OCI-LY1 (cell line): ENCODE data around the gene CPSF3.

Source experiments
- H2AFZ ChIP-seq: fragments of 200-600 bp; sonication (generic), shearing (Covaris generic); 2 replicates; pipeline ENCODE4 v1.6.0; 2014; ENCODE audit warnings: antibody characterized with exemption, mild to moderate bottlenecking, low read length
- H3F3A ChIP-seq: fragments of 200-600 bp; sonication (generic), shearing (Covaris generic); 2 replicates; pipeline ENCODE4 v1.6.0; 2014; ENCODE audit warnings: mild to moderate bottlenecking, antibody characterized with exemption, low read length, moderate library complexity; ENCODE audit not compliant: insufficient read depth
- H3K27ac ChIP-seq: fragments of 200-600 bp; sonication (generic); 2 replicates; pipeline ENCODE4 v1.5.1; 2014; ENCODE audit warnings: low read length, mixed run types, mild to moderate bottlenecking, low read depth; ENCODE audit not compliant: poor library complexity, severe bottlenecking
- H3K27me3 ChIP-seq: fragments of 200-600 bp; sonication (generic); 2 replicates; pipeline ENCODE4 v1.6.0; 2014; ENCODE audit warnings: antibody characterized with exemption, mild to moderate bottlenecking, low read length, moderate library complexity; ENCODE audit not compliant: insufficient read depth
- H3K36me3 ChIP-seq: fragments of 200-600 bp; sonication (generic); 2 replicates; pipeline ENCODE4 v1.6.1; 2014; ENCODE audit warnings: mild to moderate bottlenecking, antibody characterized with exemption, low read length, moderate library complexity, mixed read lengths; ENCODE audit not compliant: insufficient read depth
- H3K4me1 ChIP-seq: fragments of 200-600 bp; sonication (generic); 2 replicates; pipeline ENCODE4 v1.5.1; 2014; ENCODE audit warnings: mild to moderate bottlenecking, low read length, moderate library complexity; ENCODE audit not compliant: insufficient read depth, severe bottlenecking
- H3K4me2 ChIP-seq: fragments of 200-600 bp; sonication (generic), shearing (Covaris generic); 2 replicates; pipeline ENCODE4 v1.6.1; 2014; ENCODE audit warnings: low read length
- H3K4me3 ChIP-seq: fragments of 200-600 bp; sonication (generic); 2 replicates; pipeline ENCODE4 v1.5.1; 2014; ENCODE audit warnings: low read length, low read depth, mild to moderate bottlenecking, mixed read lengths; ENCODE audit not compliant: poor library complexity, severe bottlenecking
- H3K79me2 ChIP-seq: fragments of 200-600 bp; shearing (Covaris generic); 2 replicates; pipeline ENCODE4 v1.6.1; 2016; ENCODE audit warnings: mixed run types, low read length, mixed read lengths; ENCODE audit not compliant: insufficient read depth
- H3K9ac ChIP-seq: fragments of 200-600 bp; sonication (generic), shearing (Covaris generic); 2 replicates; pipeline ENCODE4 v1.6.1; 2014; ENCODE audit warnings: mild to moderate bottlenecking, low read length, mixed read lengths
- H3K9me2 ChIP-seq: fragments of 200-600 bp; sonication (generic), shearing (Covaris generic); 2 replicates; pipeline ENCODE4 v1.6.1; 2014; ENCODE audit warnings: low read depth, mild to moderate bottlenecking, low read length, mixed read lengths
- H3K9me3 ChIP-seq: fragments of 200-600 bp; shearing (Covaris generic); 2 replicates; pipeline ENCODE4 v1.6.1; 2014; ENCODE audit warnings: low read length, mixed read lengths
- H4K20me1 ChIP-seq: fragments of 200-600 bp; sonication (generic), shearing (Covaris generic); 2 replicates; pipeline ENCODE4 v1.6.0; 2016; ENCODE audit warnings: mild to moderate bottlenecking, low read length; ENCODE audit not compliant: insufficient read depth
- EZH2 ChIP-seq: fragments of 200-600 bp; sonication (generic), shearing (Covaris generic); IDR thresholded peaks from 2 replicates; pipeline ENCODE4 v1.8.0; 2017; ENCODE audit warnings: borderline replicate concordance, mixed run types, mild to moderate bottlenecking, antibody characterized with exemption, low read length, moderate library complexity, mixed read lengths
- TF ChIP-seq, protein P1 (sequence below): fragments of 200-600 bp; sonication (generic), shearing (Covaris generic); IDR thresholded peaks from 2 replicates; pipeline ENCODE4 v1.5.1; 2017; ENCODE audit warnings: mild to moderate bottlenecking, antibody characterized with exemption, low read length, moderate library complexity, mixed read lengths

CPSF3 gene

DNA sequence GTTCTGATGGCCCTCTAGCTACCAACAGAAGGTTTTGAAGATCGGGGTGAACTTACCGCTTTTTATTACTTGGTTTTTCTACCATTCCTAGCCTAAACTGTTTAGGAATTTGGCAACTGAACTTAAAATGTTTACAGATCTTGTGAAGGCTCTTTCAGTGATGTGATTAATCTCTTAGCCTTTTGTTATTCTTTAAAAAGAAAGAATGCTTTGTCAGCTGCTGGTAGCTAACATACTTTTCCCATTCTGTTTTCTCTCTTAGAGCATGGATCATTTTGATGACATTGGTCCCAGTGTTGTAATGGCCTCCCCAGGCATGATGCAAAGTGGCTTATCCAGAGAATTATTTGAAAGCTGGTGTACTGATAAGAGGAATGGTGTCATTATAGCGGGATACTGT, 18.1 kb downstream of the CPSF3 start:
- Histone ChIP-seq H3K27me3 (no peaks in the 10 kb centered on the region), H3K27ac (no peak overlapping the region), H3K79me2 (no peaks in the 10 kb centered on the region), H4K20me1 (no peaks in the 10 kb centered on the region), H3K9me2 (no peaks in the 10 kb centered on the region), H2AFZ (no peak overlapping the region), H3K36me3 (peaks cover 87% of the 10 kb centered on the region), H3F3A (no peaks in the 10 kb centered on the region), H3K4me2 (no peak overlapping the region), H3K9me3 (no peaks in the 10 kb centered on the region), H3K9ac (no peak overlapping the region), H3K4me3 (no peak overlapping the region), H3K4me1 (no peaks in the 10 kb centered on the region)
- TF ChIP-seq EZH2: no peak
- TF ChIP-seq, protein P1, sequence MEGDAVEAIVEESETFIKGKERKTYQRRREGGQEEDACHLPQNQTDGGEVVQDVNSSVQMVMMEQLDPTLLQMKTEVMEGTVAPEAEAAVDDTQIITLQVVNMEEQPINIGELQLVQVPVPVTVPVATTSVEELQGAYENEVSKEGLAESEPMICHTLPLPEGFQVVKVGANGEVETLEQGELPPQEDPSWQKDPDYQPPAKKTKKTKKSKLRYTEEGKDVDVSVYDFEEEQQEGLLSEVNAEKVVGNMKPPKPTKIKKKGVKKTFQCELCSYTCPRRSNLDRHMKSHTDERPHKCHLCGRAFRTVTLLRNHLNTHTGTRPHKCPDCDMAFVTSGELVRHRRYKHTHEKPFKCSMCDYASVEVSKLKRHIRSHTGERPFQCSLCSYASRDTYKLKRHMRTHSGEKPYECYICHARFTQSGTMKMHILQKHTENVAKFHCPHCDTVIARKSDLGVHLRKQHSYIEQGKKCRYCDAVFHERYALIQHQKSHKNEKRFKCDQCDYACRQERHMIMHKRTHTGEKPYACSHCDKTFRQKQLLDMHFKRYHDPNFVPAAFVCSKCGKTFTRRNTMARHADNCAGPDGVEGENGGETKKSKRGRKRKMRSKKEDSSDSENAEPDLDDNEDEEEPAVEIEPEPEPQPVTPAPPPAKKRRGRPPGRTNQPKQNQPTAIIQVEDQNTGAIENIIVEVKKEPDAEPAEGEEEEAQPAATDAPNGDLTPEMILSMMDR: no peak

DNA sequence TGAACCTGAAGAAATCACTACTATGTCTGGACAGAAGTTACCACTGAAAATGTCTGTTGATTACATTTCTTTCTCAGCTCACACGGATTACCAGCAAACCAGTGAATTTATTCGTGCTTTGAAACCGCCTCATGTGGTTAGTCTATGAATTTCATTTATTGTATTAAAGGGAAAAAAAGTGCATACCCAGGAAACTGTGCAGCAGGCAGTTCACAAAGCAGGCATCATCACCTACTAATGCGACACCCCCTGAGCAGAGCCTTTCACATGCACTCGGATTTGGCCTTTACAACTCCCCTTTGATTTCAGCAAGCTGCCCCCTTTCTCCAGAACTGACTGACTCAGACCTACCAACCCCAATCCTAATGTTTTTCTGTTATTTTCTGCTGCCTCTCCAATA, 20.1 kb downstream of the CPSF3 start:
- H2AFZ ChIP-seq: no peak overlapping the region
- H3K79me2 ChIP-seq: no peaks in the 10 kb centered on the region
- no peaks in the 10 kb centered on the region for H3K27me3 ChIP-seq
- no peak overlapping the region for H3K27ac ChIP-seq
- no peaks in the 10 kb centered on the region for H3K4me1 ChIP-seq
- H3K9me2 ChIP-seq: no peaks in the 10 kb centered on the region
- H3K4me3 ChIP-seq: no peak overlapping the region
- no peaks in the 10 kb centered on the region for H3F3A ChIP-seq
- H3K9me3 ChIP-seq: no peaks in the 10 kb centered on the region
- H4K20me1 ChIP-seq: no peaks in the 10 kb centered on the region
- no peak overlapping the region for H3K4me2 ChIP-seq
- peaks cover 88% of the 10 kb centered on the region for H3K36me3 ChIP-seq
- TF ChIP-seq, protein P1: no peak
- TF ChIP-seq EZH2: no peak
- no peak overlapping the region for H3K9ac ChIP-seq

DNA sequence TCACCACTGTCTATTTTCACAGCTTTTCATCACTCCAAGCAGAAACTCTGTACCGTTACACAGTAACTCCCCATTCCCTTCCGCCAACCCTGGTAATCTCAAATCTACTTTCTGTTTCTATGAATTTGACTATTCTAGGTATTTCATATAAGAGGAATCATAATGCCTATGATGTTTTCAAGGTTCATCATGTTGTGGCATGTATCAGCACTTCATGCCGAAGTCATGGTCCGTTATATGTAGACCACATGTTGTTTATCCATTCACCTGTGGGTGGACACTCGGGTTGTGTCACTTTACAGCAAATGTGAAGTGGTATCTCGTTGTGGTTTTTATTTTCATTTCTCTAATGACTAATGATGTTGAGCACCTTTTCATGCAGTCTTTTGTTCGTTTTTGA, 21.6 kb downstream of the CPSF3 start:
- Histone ChIP-seq H3K4me1 (no peaks in the 10 kb centered on the region), H3K79me2 (no peaks in the 10 kb centered on the region), H3K9ac (no peak overlapping the region), H3K4me2 (no peak overlapping the region), H3F3A (no peaks in the 10 kb centered on the region), H3K4me3 (no peak overlapping the region), H4K20me1 (no peaks in the 10 kb centered on the region), H3K27ac (no peak overlapping the region), H3K36me3 (peaks cover 83% of the 10 kb centered on the region), H3K9me2 (no peaks in the 10 kb centered on the region), H3K9me3 (no peaks in the 10 kb centered on the region), H2AFZ (no peak overlapping the region), H3K27me3 (no peaks in the 10 kb centered on the region)
- no peak for TF ChIP-seq EZH2
- TF ChIP-seq, protein P1: no peak
